Measurements from ENCODE around the gene DOCK1. TPM values are rescaled to one million over a fixed set of nuclear protein-coding genes. Genes with fewer than 3 reads are reported as not detected.

Gene DOCK1
- total RNA-seq, 1 experiment from 2014 or later, result 16.4 TPM

Other genes starting within 250 kb of the DOCK1 start
- 1.4 TPM in 1 of 2 replicates, not detected in the other for gene C10orf90, start 234.7 kb upstream of the DOCK1 start, total RNA-seq (2014; rRNA removed; shearing (Covaris generic))